ENCODE data around the gene CTSW.
A peak's percentile ranks its signal among the peaks of the same experiment; 100 is the strongest.

CTSW gene

GRCh38 chr11:65900125-65900898 is 20.7 kb downstream of the CTSW start, which contains the start of gene FOSL1:
Gene FOSL1 (minus strand): TSS chr11:65900388. CDS start chr11:65900339, 49 bp downstream.
- Histone ChIP-seq H3K36me3 (no peaks in the 10 kb centered on the region), H3K4me1 (ENCODE audit: control insufficient read depth in 1 of 2, insufficient read depth in 1 of 2, low read depth in 1 of 2, low read length in 1 of 2) (peaks cover 21 to 25% of the 10 kb centered on the region in 2 experiments), H3K9me3 (no peaks in the 10 kb centered on the region), H3K27me3 (peaks cover 21% of the 10 kb centered on the region), H3K27ac (peak within 1 kb of the TSS; percentile 72), H3K4me3 (ENCODE audit: low read depth in 1 of 2, low read length in 1 of 2) (peak within 1 kb of the TSS; percentile 65 to 75)
- TF ChIP-seq, protein P1, sequence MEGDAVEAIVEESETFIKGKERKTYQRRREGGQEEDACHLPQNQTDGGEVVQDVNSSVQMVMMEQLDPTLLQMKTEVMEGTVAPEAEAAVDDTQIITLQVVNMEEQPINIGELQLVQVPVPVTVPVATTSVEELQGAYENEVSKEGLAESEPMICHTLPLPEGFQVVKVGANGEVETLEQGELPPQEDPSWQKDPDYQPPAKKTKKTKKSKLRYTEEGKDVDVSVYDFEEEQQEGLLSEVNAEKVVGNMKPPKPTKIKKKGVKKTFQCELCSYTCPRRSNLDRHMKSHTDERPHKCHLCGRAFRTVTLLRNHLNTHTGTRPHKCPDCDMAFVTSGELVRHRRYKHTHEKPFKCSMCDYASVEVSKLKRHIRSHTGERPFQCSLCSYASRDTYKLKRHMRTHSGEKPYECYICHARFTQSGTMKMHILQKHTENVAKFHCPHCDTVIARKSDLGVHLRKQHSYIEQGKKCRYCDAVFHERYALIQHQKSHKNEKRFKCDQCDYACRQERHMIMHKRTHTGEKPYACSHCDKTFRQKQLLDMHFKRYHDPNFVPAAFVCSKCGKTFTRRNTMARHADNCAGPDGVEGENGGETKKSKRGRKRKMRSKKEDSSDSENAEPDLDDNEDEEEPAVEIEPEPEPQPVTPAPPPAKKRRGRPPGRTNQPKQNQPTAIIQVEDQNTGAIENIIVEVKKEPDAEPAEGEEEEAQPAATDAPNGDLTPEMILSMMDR (IDR thresholded peaks at IDR 0.05) = peak; percentile 35

DNA sequence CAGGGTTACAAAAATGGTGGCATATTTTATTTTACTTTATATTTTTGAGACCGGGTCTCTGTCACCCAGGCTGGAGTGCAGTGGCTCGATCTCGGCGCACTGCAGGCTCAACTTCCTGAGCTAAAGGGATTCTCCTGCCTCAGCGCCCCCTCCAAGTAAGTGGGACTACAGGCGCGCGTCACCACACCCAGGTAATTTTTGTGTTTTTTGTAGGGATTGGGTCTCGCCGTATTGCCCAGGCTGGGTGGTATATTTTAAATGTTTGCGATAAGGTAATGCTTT is 21.2 kb downstream of the CTSW start:
- TF ChIP-seq, protein P1 (IDR thresholded peaks at IDR 0.05) = no peak
- peak overlapping the region; percentile 65 to 75 for H3K4me3 ChIP-seq (ENCODE audit: low read depth in 1 of 2, low read length in 1 of 2)
- H3K9me3 ChIP-seq = no peaks in the 10 kb centered on the region
- peak overlapping the region; percentile 72 for H3K27ac ChIP-seq
- H3K4me1 ChIP-seq (ENCODE audit: control insufficient read depth in 1 of 2, insufficient read depth in 1 of 2, low read depth in 1 of 2, low read length in 1 of 2) = peaks cover 21 to 25% of the 10 kb centered on the region in 2 experiments
- peaks cover 21% of the 10 kb centered on the region for H3K27me3 ChIP-seq
- H3K36me3 ChIP-seq = no peaks in the 10 kb centered on the region

DNA sequence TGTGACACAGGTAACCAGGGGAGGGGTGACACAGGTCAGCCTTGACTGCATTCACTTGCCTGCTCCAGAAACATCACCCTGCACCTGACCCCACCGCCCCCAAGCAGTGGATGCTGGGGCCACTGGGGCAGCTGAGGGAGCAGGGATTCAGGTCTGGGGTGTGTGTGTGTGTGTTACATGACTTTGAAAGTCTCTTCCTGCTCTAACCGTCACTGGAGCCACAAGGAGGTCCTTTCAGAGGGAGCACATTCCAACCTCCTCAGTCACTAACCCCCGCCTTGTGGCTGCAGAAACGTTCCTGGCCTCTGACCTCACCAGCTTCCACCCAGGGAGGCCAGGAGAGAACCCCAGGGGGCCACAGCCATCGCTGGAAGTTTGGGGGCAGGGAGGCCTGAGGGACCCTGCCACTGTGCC is 23.4 kb downstream of the CTSW start:
- Histone ChIP-seq H3K4me1 (ENCODE audit: control insufficient read depth in 1 of 2, insufficient read depth in 1 of 2, low read depth in 1 of 2, low read length in 1 of 2) (peaks cover 21 to 25% of the 10 kb centered on the region in 2 experiments), H3K27me3 (peaks cover 20% of the 10 kb centered on the region), H3K9me3 (no peaks in the 10 kb centered on the region), H3K4me3 (ENCODE audit: low read depth in 1 of 2, low read length in 1 of 2) (no peak overlapping the region), H3K36me3 (no peaks in the 10 kb centered on the region), H3K27ac (no peak overlapping the region)
- TF ChIP-seq, protein P1 (IDR thresholded peaks at IDR 0.05) = no peak

- TF ChIP-seq, protein P1 (IDR thresholded peaks at IDR 0.05) = no peak
- no peak overlapping the region for H3K4me3 ChIP-seq (ENCODE audit: low read depth in 1 of 2, low read length in 1 of 2)
- H3K27me3 ChIP-seq = peaks cover 14% of the 10 kb centered on the region
- no peaks in the 10 kb centered on the region for H3K36me3 ChIP-seq
- H3K4me1 ChIP-seq (ENCODE audit: control insufficient read depth in 1 of 2, insufficient read depth in 1 of 2, low read depth in 1 of 2, low read length in 1 of 2) = peaks cover 19 to 23% of the 10 kb centered on the region in 2 experiments
- no peak overlapping the region for H3K27ac ChIP-seq
- H3K9me3 ChIP-seq = no peaks in the 10 kb centered on the region
Observed at GRCh38 chr11:65903715-65904114, 24.1 kb downstream of the CTSW start.

DNA sequence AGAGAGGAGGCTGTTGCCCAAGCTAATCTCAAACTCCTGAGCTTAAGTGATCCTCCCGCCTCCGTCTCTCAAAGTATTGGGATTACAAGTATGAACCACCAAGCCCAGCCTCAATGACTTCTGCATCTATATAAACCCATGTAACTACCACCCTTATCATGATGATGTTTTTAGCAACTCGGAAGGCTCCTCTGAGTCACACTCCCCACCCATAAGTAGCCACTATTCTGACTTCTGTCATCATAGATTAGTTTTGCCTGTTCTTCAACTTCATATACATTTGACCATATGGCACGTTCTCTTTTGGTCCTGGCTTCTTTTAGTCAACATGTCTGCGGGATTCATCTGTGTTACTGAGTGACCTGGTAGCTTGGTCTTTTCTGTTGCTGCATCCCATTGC is 27.0 kb downstream of the CTSW start:
- H3K4me3 ChIP-seq (ENCODE audit: low read depth in 1 of 2, low read length in 1 of 2) = no peak overlapping the region
- no peaks in the 10 kb centered on the region for H3K36me3 ChIP-seq
- TF ChIP-seq, protein P1 (IDR thresholded peaks at IDR 0.05) = no peak
- no peaks in the 10 kb centered on the region for H3K27me3 ChIP-seq
- no peaks in the 10 kb centered on the region for H3K4me1 ChIP-seq (ENCODE audit: control insufficient read depth in 1 of 2, insufficient read depth in 1 of 2, low read depth in 1 of 2, low read length in 1 of 2)
- no peaks in the 10 kb centered on the region for H3K9me3 ChIP-seq
- no peak overlapping the region for H3K27ac ChIP-seq
